ENCODE measurements around the gene ZDHHC11. TPM values are rescaled to one million over a fixed set of nuclear protein-coding genes. Genes with fewer than 3 reads are reported as not detected.
A peak's percentile ranks its signal among the peaks of the same experiment; 100 is the strongest.

ZDHHC11 gene
- total RNA-seq, 1 experiment from 2014 or later: 3.6 TPM

DNA sequence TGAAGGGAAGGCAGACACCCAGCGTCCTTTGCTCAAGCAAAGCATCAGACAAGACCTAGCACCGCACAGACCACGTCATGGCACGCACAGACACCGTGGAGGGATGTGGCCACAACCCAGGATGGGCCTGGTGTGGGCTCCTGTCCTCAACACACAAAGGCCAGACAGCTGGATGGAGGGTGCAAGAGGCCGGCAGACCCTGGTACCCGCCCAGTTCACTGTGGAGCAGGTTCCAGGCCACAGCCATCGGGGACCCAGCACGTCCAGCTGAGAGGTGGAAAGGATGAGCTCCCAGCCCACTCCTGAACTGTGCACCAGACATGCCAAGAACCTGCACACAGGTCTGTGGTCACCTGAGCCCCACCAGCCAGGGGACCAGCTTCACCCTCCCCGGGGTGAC lies 15.0 kb upstream of the ZDHHC11 start:
- H3K9me3 Mint-ChIP-seq (ENCODE audit: unreplicated experiment): no peaks in the 10 kb centered on the region
- CTCF ChIA-PET: interaction anchor here (1.1 kb wide), 1 partner anchor 37 kb away, joined by 3 read pairs; no protein-coding TSS in a partner anchor
- POLR2A ChIA-PET: no interaction called here
- intact Hi-C loops (cut with micrococcal nuclease; ENCODE audit: unreplicated experiment): no loop called here
- peak in 1 of 2 experiments; percentile 29 for DNase-seq
- TF ChIP-seq, protein P1, sequence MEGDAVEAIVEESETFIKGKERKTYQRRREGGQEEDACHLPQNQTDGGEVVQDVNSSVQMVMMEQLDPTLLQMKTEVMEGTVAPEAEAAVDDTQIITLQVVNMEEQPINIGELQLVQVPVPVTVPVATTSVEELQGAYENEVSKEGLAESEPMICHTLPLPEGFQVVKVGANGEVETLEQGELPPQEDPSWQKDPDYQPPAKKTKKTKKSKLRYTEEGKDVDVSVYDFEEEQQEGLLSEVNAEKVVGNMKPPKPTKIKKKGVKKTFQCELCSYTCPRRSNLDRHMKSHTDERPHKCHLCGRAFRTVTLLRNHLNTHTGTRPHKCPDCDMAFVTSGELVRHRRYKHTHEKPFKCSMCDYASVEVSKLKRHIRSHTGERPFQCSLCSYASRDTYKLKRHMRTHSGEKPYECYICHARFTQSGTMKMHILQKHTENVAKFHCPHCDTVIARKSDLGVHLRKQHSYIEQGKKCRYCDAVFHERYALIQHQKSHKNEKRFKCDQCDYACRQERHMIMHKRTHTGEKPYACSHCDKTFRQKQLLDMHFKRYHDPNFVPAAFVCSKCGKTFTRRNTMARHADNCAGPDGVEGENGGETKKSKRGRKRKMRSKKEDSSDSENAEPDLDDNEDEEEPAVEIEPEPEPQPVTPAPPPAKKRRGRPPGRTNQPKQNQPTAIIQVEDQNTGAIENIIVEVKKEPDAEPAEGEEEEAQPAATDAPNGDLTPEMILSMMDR (IDR thresholded peaks at IDR 0.05; ENCODE audit: insufficient read depth in 1 of 2, low read depth in 1 of 2, low read length in 1 of 2, severe bottlenecking in 1 of 2, unreplicated experiment in 1 of 2): no peak
- no peak overlapping the region for H3K27ac Mint-ChIP-seq (ENCODE audit: unreplicated experiment)
- Histone ChIP-seq H3K27me3 (replicated peaks; ENCODE audit: control insufficient read depth, insufficient read depth, low read length) (no peaks in the 10 kb centered on the region), H3K9me3 (no peaks in the 10 kb centered on the region), H3K36me3 (ENCODE audit: control insufficient read depth, insufficient read depth, low read length) (peaks cover 6% of the 10 kb centered on the region), H3K4me1 (peaks cover 9% of the 10 kb centered on the region; the same call in 1 of the 2 replicates), H3K4me3 (ENCODE audit: low read depth, low read length) (no peak overlapping the region)
- peaks cover 88% of the 10 kb centered on the region for H3K36me3 Mint-ChIP-seq (ENCODE audit: insufficient read depth, unreplicated experiment)
- no peaks in the 10 kb centered on the region for H3K27me3 Mint-ChIP-seq (ENCODE audit: insufficient read depth, unreplicated experiment)
- no TSS peak for BruUV-seq (replicated peaks)
- no peak overlapping the region for H3K4me3 Mint-ChIP-seq (ENCODE audit: unreplicated experiment)
- H3K4me1 Mint-ChIP-seq (ENCODE audit: low read depth, unreplicated experiment): no peaks in the 10 kb centered on the region

DNA sequence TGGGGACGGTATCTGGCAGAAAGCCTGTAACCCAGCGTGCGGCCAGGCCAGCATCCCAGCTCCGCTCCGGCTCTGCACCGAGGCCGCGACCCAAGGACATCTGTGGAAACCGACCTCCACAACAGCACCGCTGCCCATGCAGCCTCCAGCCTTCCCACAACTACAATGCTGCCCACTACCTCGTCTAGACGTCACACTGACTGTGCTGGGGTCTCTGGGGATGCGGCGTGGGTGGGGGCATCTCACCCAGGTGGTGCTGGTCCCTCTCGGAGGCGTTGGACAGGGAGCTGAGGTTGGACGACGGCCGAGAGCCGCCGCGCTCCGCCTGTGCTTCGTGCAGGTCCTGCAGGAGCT lies 14.4 kb upstream of the ZDHHC11 start:
- H3K36me3 ChIP-seq (ENCODE audit: control insufficient read depth, insufficient read depth, low read length): peaks cover 6% of the 10 kb centered on the region
- no peaks in the 10 kb centered on the region for H3K9me3 Mint-ChIP-seq (ENCODE audit: unreplicated experiment)
- no peaks in the 10 kb centered on the region for H3K9me3 ChIP-seq
- H3K4me3 ChIP-seq (ENCODE audit: low read depth, low read length): no peak overlapping the region
- no TSS peak for BruUV-seq (replicated peaks)
- H3K27ac Mint-ChIP-seq (ENCODE audit: unreplicated experiment): no peak overlapping the region
- ChIA-PET CTCF (interaction anchor here (1.1 kb wide), 1 partner anchor 38 kb away, joined by 3 read pairs; no protein-coding TSS in a partner anchor), POLR2A (no interaction called here)
- H3K27me3 ChIP-seq (replicated peaks; ENCODE audit: control insufficient read depth, insufficient read depth, low read length): no peaks in the 10 kb centered on the region
- H3K4me1 ChIP-seq: peaks cover 9% of the 10 kb centered on the region; the same call in 1 of the 2 replicates
- TF ChIP-seq, protein P1 (IDR thresholded peaks at IDR 0.05; ENCODE audit: insufficient read depth in 1 of 2, low read depth in 1 of 2, low read length in 1 of 2, severe bottlenecking in 1 of 2, unreplicated experiment in 1 of 2): no peak
- peak in 1 of 2 experiments; percentile 34 for DNase-seq
- intact Hi-C loops (cut with micrococcal nuclease; ENCODE audit: unreplicated experiment): no loop called here
- H3K4me1 Mint-ChIP-seq (ENCODE audit: low read depth, unreplicated experiment): no peaks in the 10 kb centered on the region
- peaks cover 85% of the 10 kb centered on the region for H3K36me3 Mint-ChIP-seq (ENCODE audit: insufficient read depth, unreplicated experiment)
- H3K27me3 Mint-ChIP-seq (ENCODE audit: insufficient read depth, unreplicated experiment): no peaks in the 10 kb centered on the region
- H3K4me3 Mint-ChIP-seq (ENCODE audit: unreplicated experiment): no peak overlapping the region

DNA sequence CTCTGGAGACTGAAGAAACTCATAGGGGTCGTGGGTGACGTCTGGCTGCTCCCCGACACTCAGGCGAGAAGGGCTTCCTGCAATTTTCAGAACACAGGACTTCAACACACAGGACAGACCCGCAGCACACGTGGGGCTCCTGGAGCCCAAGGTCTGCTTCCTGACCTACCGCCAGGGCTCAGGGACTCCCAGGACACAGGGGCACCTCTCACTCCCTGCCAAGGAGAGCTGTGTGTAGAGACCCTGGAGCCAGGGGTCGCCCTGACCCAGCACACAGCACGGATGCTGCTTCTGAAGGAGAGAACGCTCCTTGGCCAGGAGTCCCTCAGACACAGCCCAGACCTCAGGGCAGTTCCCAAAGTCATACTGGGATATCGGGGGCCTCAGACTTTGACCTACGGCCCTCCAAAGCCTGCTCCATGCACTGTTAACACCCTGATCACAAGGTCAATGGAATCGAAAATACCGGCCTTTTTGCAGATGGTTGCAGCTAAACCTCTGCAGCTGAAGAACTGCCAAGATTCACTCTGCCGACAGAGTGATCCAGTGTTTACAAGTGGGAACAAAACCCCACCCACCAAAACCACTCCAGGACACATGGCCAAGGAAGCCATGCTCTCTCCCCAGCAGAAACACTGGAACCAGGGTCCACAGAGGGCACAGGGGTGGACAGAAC lies 13.8 kb upstream of the ZDHHC11 start:
- no peaks in the 10 kb centered on the region for H3K9me3 ChIP-seq
- Mint-ChIP-seq H3K27ac (ENCODE audit: unreplicated experiment) (no peak overlapping the region), H3K36me3 (ENCODE audit: insufficient read depth, unreplicated experiment) (peaks cover 80% of the 10 kb centered on the region), H3K27me3 (ENCODE audit: insufficient read depth, unreplicated experiment) (no peaks in the 10 kb centered on the region), H3K4me1 (ENCODE audit: low read depth, unreplicated experiment) (no peaks in the 10 kb centered on the region), H3K4me3 (ENCODE audit: unreplicated experiment) (no peak overlapping the region), H3K9me3 (ENCODE audit: unreplicated experiment) (no peaks in the 10 kb centered on the region)
- BruUV-seq (replicated peaks): no TSS peak
- peak in 1 of 2 experiments; percentile 23 for DNase-seq
- intact Hi-C loops (cut with micrococcal nuclease; ENCODE audit: unreplicated experiment): no loop called here
- no peak overlapping the region for H3K4me3 ChIP-seq (ENCODE audit: low read depth, low read length)
- H3K36me3 ChIP-seq (ENCODE audit: control insufficient read depth, insufficient read depth, low read length): peaks cover 6% of the 10 kb centered on the region
- no peaks in the 10 kb centered on the region for H3K27me3 ChIP-seq (replicated peaks; ENCODE audit: control insufficient read depth, insufficient read depth, low read length)
- ChIA-PET CTCF (interaction anchor here (1.1 kb wide), 1 partner anchor 38 kb away, joined by 3 read pairs; no protein-coding TSS in a partner anchor), POLR2A (no interaction called here)
- TF ChIP-seq, protein P1 (IDR thresholded peaks at IDR 0.05; ENCODE audit: insufficient read depth in 1 of 2, low read depth in 1 of 2, low read length in 1 of 2, severe bottlenecking in 1 of 2, unreplicated experiment in 1 of 2): no peak
- H3K4me1 ChIP-seq: peaks cover 14% of the 10 kb centered on the region; the same call in 1 of the 2 replicates
